ENCODE measurements around the gene ASPSCR1.

ASPSCR1 gene

GRCh38 chr17:82008258-82008940 is 31.0 kb downstream of the ASPSCR1 start:
- TF ChIP-seq TAF1 (IDR thresholded peaks at IDR 0.05; ENCODE audit: borderline replicate concordance, insufficient read depth, low read length): no peak
- TF ChIP-seq FOXP2 (optimal IDR thresholded peaks at IDR 0.05; ENCODE audit: borderline replicate concordance, extremely low read depth, extremely low read length, insufficient read depth): no peak
- no peak for TF ChIP-seq POLR2AphosphoS5 (IDR thresholded peaks at IDR 0.05; ENCODE audit: low read depth, low read length)
- TF ChIP-seq, protein P1, sequence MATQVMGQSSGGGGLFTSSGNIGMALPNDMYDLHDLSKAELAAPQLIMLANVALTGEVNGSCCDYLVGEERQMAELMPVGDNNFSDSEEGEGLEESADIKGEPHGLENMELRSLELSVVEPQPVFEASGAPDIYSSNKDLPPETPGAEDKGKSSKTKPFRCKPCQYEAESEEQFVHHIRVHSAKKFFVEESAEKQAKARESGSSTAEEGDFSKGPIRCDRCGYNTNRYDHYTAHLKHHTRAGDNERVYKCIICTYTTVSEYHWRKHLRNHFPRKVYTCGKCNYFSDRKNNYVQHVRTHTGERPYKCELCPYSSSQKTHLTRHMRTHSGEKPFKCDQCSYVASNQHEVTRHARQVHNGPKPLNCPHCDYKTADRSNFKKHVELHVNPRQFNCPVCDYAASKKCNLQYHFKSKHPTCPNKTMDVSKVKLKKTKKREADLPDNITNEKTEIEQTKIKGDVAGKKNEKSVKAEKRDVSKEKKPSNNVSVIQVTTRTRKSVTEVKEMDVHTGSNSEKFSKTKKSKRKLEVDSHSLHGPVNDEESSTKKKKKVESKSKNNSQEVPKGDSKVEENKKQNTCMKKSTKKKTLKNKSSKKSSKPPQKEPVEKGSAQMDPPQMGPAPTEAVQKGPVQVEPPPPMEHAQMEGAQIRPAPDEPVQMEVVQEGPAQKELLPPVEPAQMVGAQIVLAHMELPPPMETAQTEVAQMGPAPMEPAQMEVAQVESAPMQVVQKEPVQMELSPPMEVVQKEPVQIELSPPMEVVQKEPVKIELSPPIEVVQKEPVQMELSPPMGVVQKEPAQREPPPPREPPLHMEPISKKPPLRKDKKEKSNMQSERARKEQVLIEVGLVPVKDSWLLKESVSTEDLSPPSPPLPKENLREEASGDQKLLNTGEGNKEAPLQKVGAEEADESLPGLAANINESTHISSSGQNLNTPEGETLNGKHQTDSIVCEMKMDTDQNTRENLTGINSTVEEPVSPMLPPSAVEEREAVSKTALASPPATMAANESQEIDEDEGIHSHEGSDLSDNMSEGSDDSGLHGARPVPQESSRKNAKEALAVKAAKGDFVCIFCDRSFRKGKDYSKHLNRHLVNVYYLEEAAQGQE (IDR thresholded peaks at IDR 0.05; ENCODE audit: insufficient read depth in 1 of 2, low read depth in 2 of 2, low read length in 2 of 2): no peak
- TF ChIP-seq SIN3A (IDR thresholded peaks at IDR 0.05; ENCODE audit: borderline replicate concordance, insufficient read depth, low read length): no peak

- TF ChIP-seq TAF1 (IDR thresholded peaks at IDR 0.05; ENCODE audit: borderline replicate concordance, insufficient read depth, low read length) (no peak), POLR2AphosphoS5 (IDR thresholded peaks at IDR 0.05; ENCODE audit: low read depth, low read length) (no peak), SIN3A (IDR thresholded peaks at IDR 0.05; ENCODE audit: borderline replicate concordance, insufficient read depth, low read length) (no peak), FOXP2 (optimal IDR thresholded peaks at IDR 0.05; ENCODE audit: borderline replicate concordance, extremely low read depth, extremely low read length, insufficient read depth) (no peak)
- TF ChIP-seq, protein P1 (IDR thresholded peaks at IDR 0.05; ENCODE audit: insufficient read depth in 1 of 2, low read depth in 2 of 2, low read length in 2 of 2): no peak
Observed at GRCh38 chr17:82008941-82009405, 31.5 kb downstream of the ASPSCR1 start.

DNA sequence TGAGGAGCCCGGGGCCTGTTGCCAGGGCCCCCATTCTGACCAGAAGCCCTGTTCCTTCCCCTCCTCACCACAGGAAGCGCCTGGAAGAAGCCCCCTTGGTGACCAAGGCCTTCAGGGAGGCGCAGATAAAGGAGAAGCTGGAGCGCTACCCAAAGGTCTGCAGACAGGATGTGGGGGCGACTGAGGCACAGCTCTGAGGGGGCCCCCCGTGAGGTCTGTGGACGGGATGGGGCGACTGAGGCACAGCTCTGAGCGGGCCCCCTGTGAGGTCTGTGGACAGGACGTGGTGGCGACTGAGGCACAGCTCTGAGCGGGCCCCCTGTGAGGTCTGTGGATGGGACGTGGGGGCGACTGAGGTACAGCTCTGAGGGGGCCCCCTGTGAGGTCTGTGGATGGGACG is 32.0 kb downstream of the ASPSCR1 start:
- TF ChIP-seq SIN3A (IDR thresholded peaks at IDR 0.05; ENCODE audit: borderline replicate concordance, insufficient read depth, low read length) (no peak), TAF1 (IDR thresholded peaks at IDR 0.05; ENCODE audit: borderline replicate concordance, insufficient read depth, low read length) (no peak), FOXP2 (optimal IDR thresholded peaks at IDR 0.05; ENCODE audit: borderline replicate concordance, extremely low read depth, extremely low read length, insufficient read depth) (no peak), POLR2AphosphoS5 (IDR thresholded peaks at IDR 0.05; ENCODE audit: low read depth, low read length) (no peak)
- TF ChIP-seq, protein P1 (IDR thresholded peaks at IDR 0.05; ENCODE audit: insufficient read depth in 1 of 2, low read depth in 2 of 2, low read length in 2 of 2): no peak

DNA sequence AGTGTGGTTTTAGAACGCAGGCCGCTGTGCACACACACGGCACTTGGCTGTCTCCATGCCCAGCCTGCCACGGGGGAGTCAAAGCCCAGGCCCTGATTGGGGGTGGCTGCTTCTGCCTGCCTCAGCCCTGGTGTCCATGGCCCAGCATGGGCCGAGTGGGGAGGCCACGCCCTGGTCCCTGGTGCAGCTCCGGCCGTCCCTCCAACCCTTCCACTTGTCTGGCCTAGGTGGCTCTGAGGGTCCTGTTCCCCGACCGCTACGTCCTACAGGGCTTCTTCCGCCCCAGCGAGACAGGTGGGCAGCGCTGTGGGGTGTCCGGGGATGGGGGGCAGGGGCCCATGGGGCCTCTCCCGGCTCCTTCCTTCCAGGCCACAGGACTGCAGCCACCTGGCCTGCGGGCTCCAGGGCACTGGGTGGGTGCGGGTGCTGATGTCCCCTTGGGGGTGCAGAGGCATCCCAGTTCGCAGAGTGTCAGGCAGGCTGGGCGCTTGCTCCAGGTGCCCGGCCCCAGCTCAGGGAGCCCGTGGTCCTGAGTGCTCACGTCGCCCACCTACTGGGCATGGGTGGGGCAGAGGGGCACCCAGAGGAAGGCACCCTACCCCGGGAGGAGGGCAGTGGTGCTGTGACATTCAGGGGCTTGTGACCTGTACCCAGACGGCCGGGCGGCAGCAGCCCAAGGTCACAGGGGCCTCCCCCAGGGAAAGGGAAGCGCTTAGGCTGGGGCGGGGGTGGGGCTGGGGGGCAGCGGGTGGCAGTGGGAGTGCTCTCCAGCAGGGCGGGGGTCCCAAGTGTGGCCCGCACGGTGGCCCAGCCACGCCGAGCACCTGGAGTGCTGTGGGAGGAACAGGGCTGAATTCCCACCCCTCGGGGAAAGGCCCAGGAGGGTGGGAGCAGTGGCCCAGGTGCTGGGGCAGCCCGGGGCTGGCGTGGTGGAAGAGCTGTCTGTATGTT is 33.4 kb downstream of the ASPSCR1 start:
- TF ChIP-seq, protein P1 (IDR thresholded peaks at IDR 0.05; ENCODE audit: insufficient read depth in 1 of 2, low read depth in 2 of 2, low read length in 2 of 2): no peak
- no peak for TF ChIP-seq FOXP2 (optimal IDR thresholded peaks at IDR 0.05; ENCODE audit: borderline replicate concordance, extremely low read depth, extremely low read length, insufficient read depth)
- TF ChIP-seq TAF1 (IDR thresholded peaks at IDR 0.05; ENCODE audit: borderline replicate concordance, insufficient read depth, low read length): no peak
- no peak for TF ChIP-seq POLR2AphosphoS5 (IDR thresholded peaks at IDR 0.05; ENCODE audit: low read depth, low read length)
- TF ChIP-seq SIN3A (IDR thresholded peaks at IDR 0.05; ENCODE audit: borderline replicate concordance, insufficient read depth, low read length): no peak
